A549 treated with GW870086 at 1 μM for 4 hours (cell line): ENCODE results near the gene THRSP. TPM values are rescaled to one million over a fixed set of nuclear protein-coding genes. Genes with fewer than 3 reads are reported as not detected.

Experiments used
- total RNA-seq: library from RNA; stranded (reverse); fragments of 200-300 nt; extraction: Qiagen RNA extraction; gene quantifications from 5 replicates; pipeline ENCODE4 v1.2.3, GENCODE V29; 2022; ENCODE audit warnings: low read depth

THRSP gene, protein sequence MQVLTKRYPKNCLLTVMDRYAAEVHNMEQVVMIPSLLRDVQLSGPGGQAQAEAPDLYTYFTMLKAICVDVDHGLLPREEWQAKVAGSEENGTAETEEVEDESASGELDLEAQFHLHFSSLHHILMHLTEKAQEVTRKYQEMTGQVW
- not detected in 5 replicates for total RNA-seq

GRCh38 chr11:78063440-78064181 lies at the start of gene THRSP:
TSS of gene THRSP (plus strand) at chr11:78063861. CDS start at chr11:78063882, 21 bp downstream.

GRCh38 chr11:78022397-78023396 lies 41.0 kb upstream of the THRSP start, which contains the start of gene KCTD14:
TSS of gene KCTD14 (minus strand) at chr11:78023276. CDS start at chr11:78023249, 27 bp downstream.

DNA sequence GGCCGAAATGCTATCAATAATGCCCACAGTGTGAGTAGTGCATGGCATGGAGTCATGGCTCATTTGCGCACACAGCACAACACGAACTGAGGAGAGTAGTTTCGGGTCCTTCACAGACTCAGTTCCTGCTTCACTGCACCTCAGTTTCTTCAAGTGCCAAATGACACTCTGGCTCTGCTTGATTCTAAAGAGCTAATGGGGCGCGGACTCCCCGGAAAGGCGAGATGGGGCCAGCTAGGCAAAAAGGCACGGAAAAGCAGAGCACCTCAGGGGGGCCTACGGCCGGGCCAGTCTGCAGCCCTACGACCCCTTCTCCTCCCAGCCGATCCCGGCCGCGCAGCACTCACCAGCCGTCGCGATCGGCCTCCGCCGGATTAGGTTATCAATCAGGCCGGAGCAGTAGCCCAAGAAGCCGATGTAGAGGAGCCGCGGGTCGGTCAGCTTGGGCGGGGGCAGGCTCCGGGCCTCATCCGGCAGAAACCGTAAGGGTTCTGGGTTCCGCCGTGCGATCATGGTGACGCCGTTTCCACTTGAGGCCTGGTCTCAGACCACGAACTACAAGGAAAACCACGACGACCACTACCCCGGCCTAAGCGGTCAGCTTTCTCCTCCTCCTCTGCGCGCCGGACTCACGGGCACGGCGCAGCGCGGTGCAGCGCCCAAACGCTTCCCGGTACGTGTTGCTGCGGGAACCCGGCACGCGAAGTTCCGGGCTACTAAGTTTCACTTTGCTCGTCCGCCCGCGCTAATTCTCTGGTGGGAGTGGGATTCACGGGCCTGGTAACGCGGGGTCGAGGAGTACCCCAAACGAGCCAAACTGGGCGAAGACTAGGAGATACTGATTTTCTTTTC lies 15.8 kb downstream of the THRSP start, which contains the start of gene NDUFC2:
NDUFC2 (minus strand) TSS at position 631 of the 852 bp plus-strand sequence; CDS start at position 513, 118 bp downstream.

Other genes with a start within 250 kb of the THRSP start
- gene RSF1, start 243.1 kb upstream of the THRSP start, total RNA-seq, result 12.0 to 18.3 TPM (median 15.4 TPM) in 5 replicates
- gene AAMDC, start 242.7 kb upstream of the THRSP start, total RNA-seq, result 24.4 to 31.0 TPM (median 26.5 TPM) in 5 replicates
- 18.5 to 21.7 TPM (median 19.1 TPM) in 5 replicates for gene INTS4, start 69.2 kb upstream of the THRSP start, total RNA-seq
- gene KCTD14, start 40.6 kb upstream of the THRSP start, total RNA-seq, result 1.7 to 2.1 TPM (median 2.0 TPM) in 5 replicates
- 247 to 278 TPM (median 252 TPM) in 5 replicates for gene NDUFC2, start 16.0 kb downstream of the THRSP start, total RNA-seq
- gene ALG8, start 75.8 kb downstream of the THRSP start, total RNA-seq, result 47.5 to 64.3 TPM (median 61.3 TPM) in 5 replicates
- gene KCTD21, start 124.8 kb downstream of the THRSP start, total RNA-seq, result 7.3 to 8.3 TPM (median 7.9 TPM) in 5 replicates
- 6.6 to 8.7 TPM (median 8.4 TPM) in 5 replicates for gene USP35, start 125.1 kb downstream of the THRSP start, total RNA-seq